GM19372 (cell line): ENCODE measurements around the gene ZNF469.
"Not testable (repeated sequence)": the region's sequence is repeated elsewhere in the genome, so short reads cannot be mapped to it uniquely, and the experiment has no call there.

ENCODE experiments used
- ATAC-seq: cut with Tn5 transposase; IDR thresholded peaks from one replicate; pipeline ENCODE4 v1.9.1; 2021; ENCODE audit warnings: mild to moderate bottlenecking, low read depth, moderate library complexity; ENCODE audit not compliant: unreplicated experiment

ZNF469 gene

DNA sequence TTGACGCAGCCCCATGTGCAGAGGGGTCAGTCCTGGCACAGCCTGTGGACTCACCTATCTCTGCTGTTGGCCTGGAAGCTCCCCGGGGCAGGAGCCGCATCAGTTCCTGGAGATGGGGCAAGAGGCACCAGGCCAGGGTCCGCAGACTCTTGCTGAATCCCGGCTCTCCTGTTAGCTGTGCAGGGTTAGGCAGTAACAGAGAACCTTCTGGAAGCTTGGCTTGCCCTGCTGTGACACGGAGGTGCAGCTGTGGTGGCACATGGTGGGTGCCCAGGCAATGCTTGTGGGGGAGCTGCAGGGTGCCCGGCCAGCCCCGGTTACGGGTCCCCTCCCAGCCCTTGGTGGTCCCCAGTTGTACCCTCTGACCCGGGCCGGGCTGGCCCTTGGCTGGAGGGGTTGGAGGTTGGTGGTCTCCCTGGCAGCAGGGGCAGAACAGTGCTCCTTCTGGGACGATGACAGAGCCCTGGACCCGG is 26.0 kb upstream of the ZNF469 start:
- ATAC-seq, result no peak

- no peak for ATAC-seq
Measured at GRCh38 chr16:88357317-88358022, 25.3 kb upstream of the ZNF469 start.

DNA sequence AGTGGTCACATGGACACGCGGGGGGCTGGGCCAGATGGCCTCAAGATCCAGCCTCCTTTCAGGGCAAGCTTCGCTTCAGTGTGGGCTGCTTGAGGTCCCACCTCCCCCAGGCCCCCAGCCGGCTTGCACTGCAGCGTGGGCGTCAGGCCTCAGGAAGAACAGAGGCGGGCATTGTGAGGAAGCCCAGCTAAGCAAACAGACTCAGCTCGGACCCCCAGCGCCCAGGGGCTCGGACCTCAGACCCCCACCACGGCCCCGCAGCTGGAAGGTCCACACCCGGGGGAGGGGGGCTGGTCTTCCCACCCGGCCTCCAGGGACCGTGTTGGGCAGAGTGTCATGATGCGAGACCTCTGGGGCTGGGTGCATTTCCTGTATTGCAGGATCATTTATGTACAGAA is 24.7 kb upstream of the ZNF469 start:
- no peak for ATAC-seq

DNA sequence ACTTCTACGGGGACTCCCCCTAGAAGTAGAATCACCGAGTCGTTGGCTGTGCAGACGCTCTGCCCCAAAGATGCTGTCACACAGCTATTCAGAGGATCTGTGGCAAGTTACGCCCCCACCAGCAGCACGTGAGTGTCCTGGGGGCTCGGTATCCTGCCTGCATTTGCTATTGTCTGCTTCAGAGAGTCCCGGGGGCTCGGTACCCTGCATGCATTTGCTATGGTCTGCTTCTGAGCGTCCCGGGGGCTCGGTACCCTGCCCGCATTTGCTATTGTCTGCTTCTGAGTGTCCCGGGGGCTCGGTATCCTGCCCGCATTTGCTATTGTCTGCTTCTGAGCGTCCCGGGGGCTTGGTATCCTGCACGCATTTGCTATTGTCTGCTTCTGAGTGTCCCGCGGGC is 23.8 kb upstream of the ZNF469 start:
- ATAC-seq, result no peak

DNA sequence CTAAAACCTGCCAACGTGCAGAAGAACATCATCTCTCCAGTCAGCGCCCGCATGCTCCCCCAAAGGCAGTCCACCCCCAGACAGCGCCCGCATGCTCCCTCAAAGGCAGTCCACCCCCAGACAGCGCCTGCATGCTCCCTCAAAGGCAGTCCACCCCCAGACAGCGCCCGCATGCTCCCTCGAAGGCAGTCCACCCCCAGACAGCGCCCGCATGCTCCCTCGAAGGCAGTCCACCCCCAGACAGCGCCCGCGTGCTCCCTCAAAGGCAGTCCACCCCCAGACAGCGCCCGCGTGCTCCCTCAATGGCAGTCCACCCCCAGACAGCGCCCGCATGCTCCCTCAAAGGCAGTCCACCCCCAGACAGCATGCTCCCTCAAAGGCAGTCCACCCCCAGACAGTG is 22.4 kb upstream of the ZNF469 start:
- ATAC-seq, result not testable (repeated sequence)

DNA sequence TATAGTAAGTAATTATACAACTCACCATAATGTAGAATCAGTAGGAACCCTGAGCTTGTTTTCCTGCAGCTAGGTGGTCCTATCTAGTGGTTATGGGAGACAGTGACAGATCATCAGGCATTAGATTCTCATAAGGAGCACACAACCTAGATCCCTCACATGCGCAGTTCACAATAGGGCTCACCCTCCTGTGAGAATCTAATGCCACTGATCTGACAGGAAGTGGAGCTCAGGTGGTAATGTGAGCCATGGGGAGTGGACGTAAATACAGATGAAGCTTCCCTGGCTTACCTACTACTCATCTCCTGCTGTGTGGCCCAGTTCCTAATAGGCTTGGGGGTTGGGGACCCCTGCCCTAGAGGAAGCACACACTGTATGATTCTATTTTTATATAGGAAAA is 21.8 kb upstream of the ZNF469 start:
- ATAC-seq, result no peak

DNA sequence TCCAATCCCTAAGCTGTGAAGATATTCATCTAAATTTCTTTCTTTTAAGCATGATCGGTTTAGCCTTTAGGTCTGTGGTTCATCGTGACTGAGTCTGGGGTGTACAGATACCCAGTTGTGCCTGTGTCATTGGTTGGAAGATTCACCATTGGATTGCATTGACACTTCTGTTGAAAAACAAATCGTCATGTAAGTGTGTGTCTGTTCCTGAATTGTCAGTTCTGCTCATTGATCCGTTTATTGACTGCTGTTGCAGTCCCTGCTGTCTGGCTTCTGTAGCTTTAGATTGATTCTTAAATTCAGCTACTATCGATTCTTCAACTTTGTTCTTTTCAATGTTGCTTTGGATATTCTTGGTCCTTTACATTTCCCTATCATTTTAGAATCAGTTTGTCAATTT is 21.0 kb upstream of the ZNF469 start:
- ATAC-seq, result no peak

DNA sequence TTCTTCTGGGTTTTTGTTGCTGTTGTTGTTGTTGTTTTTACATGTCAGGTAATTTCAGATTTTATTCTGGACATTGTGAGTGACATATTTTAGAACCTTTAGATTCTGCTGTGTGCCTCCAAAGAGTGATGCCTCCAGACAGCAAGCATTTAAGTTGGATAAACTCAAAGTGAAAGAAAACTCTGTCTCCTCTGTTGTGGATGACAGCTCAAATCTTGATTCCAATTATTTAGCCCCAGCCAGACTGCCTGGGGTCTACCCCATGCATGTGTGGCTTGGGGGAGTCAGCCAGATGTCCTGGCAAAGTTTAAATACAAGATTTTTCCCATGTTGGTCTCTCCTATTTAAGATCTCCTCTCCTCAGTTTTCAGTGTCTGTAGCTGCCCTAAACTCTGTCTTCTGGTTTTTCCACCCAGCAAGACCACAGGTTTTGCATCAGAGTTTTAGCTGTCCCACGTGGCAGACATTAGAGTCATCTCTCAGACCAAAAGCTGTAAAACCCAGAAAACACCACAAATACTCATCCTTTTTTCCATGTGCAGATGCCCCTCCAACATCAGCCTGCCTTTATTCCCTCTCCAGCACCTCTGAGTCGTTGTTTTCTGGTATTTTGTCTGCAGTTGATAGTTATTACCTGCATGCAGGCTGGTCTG is 19.4 kb upstream of the ZNF469 start:
- ATAC-seq, result no peak

DNA sequence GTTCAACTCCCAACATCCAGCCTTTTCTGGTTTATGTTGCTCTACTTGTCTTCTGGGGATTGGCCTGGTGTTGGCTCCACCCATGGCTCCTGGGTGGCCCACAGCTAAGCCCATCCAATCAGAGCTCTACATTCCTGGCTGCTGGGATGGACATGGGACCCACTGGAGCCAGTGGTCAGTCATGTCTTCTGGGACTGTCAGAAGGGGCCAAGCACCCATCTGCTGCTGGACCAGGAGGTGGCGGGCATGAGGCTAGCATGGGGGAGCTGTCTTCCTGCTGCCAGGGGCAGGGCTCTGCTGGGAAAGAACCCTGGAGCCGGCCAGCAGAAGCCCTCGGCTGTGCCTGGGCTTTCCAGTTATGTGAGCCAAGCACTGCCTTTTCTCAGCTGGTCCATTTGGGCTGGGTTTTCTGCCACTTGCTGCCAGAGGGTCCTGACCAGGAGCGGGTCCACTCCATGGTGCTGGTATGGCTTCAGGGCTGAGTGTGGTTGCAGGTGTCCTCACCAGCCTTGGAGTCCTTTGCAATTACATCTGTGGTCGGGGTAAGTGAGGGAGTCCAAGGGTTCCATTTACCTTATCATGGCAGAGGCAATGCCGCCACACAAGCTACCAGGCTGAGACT is 17.4 kb upstream of the ZNF469 start:
- ATAC-seq, result no peak

- no peak for ATAC-seq
Measured at GRCh38 chr16:88366032-88366703, 16.6 kb upstream of the ZNF469 start.

- no peak for ATAC-seq
Measured at GRCh38 chr16:88366704-88367047, 16.1 kb upstream of the ZNF469 start.

DNA sequence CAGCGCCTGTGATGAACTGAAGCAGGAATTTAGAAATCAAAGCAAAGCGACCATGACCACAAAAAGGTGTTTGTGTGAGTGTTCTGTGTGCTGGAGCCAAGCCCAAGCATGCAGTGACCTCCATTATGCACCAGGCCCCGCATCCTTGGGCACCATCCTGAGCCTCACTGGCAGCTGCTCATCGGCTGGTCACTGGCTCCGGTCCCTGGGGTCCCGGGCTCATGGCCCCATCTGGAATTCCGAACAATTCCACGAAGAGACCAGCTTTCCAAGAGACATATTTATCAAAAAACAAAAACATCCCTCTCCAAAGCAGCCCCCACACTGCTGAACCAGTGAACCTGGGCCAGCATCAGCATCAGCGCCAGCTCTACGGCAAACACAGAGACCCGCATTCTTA is 15.2 kb upstream of the ZNF469 start:
- no peak for ATAC-seq

DNA sequence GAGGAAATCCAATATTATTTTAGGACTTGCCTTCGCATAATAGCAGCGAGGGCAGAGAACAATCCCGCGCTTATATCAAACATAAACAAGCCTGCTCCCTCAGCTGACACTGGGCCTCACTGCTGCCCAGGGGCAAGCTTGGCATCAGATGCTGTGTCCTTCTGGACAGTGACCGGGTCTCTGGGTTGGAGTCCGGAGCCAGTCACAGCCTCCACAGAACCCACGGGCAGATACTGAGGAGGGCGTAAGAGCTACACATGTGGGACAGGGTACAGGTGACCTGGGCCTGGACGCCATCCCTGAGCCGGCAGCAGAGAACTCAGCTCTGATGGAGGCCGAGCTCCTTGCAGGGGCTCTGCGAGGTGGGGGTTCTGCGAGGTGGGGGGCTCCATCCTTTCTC is 14.7 kb upstream of the ZNF469 start:
- no peak for ATAC-seq

- no peak for ATAC-seq
Measured at GRCh38 chr16:88368994-88369393, 13.8 kb upstream of the ZNF469 start.

DNA sequence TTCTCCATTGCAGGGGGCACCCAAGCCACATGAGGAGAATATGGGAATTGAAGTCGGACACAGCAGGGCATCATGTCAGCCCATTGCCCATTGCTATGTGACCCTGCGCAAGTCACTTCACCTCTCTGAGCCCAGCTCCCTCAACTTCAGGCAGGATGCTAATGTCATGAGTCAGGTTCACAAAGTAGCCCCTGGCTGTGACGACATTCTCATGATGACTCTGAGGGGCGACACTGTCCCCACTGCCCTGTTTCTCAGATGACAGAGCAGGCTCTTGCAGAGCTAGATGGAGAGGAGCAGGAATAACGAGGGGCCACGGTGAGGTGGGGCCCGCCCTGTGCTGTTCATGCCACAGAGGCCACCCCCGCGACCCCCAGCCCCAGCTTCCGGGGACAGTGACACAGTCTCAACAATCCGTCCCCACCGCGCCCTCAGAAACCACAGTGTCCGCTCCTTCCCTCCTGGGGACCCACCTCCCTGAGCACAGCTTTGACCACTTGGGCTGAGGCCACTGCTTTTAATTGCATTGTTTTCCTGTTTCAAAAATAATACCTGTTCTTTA is 13.2 kb upstream of the ZNF469 start:
- ATAC-seq, result no peak

DNA sequence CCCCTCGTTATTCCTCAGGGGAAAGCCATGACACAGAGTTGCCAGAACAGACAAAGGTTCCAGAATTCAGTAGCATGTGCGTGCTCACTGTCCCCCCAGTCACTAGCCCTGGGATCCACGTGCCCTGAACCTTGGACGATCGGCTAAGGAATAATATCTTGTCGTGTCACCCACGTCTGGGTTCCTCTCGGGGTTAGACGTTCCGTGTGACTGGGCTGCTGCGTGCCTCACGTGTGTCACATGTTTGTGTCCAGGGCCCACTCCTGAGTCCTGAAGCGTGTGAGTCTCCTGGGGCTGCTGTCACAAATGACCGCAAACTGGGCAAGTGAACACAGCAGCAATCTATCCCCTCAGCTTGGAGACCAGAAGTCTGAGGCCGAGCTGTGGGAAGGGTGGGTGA is 12.4 kb upstream of the ZNF469 start:
- ATAC-seq, result no peak

DNA sequence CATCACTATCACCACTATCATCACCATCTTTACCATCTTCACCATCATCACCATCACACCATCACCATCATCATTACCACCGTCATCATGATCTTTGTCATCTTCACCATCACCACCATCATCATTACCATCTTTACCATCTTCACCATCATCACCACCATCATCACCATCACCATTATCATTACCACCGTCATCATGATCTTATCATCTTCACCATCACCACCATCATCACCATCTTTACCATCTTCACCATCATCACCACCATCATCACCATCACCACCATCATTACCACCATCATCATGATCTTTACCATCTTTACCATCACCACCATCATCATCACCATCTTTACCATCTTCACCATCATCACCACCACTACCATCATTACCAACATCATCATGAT is 10.2 kb upstream of the ZNF469 start:
- ATAC-seq, result no peak

GRCh38 chr16:88373211-88373610 is 9.5 kb upstream of the ZNF469 start:
- ATAC-seq, result no peak

- ATAC-seq, result no peak
Measured at GRCh38 chr16:88373927-88374492, 8.7 kb upstream of the ZNF469 start.

- no peak for ATAC-seq
Measured at GRCh38 chr16:88374736-88375135, 8.0 kb upstream of the ZNF469 start.
